HCT116 (cell line): ENCODE results near the gene FAM219A. TPM values are rescaled to one million over a fixed set of nuclear protein-coding genes. Genes with fewer than 3 reads are reported as not detected.
"Not testable (repeated sequence)": the region's sequence is repeated elsewhere in the genome, so short reads cannot be mapped to it uniquely, and the experiment has no call there.

Experiments
- ATAC-seq: fragments of 200-7000 bp; cut with Tn5 transposase; 2 replicates; pipeline ENCODE4 v1.9.1; 2020; ENCODE audit warnings: mild to moderate bottlenecking, moderate library complexity
- BruUV-seq: library from RNA; stranded (reverse); fragments of 400-500 nt; replicated peaks from 2 replicates; lab custom pipeline; 2021; lab: Mats Ljungman, UMichigan
- CTCF ChIA-PET: fragments of 300-600 bp; sonication (Branson Sonifier 250); formaldehyde crosslinking; loops from one replicate; lab custom pipeline; 2021; ENCODE audit warnings: antibody characterized with exemption; lab: Charles Lee
- POLR2A ChIA-PET: fragments of 300-600, 350-600 bp; sonication (Branson Sonifier 250); formaldehyde crosslinking; loops from one replicate; lab custom pipeline; 2021; ENCODE audit warnings: antibody characterized with exemption; lab: Charles Lee
- RAD21 ChIA-PET, 2 experiments: fragments of 300-600 bp; sonication (Branson Sonifier 250); formaldehyde crosslinking; loops; one replicate each; lab custom pipeline; 2023; ENCODE audit warnings: low total read pairs in 2 of 2; ENCODE audit not compliant: uncharacterized antibody in 2 of 2, unreplicated experiment in 2 of 2, low non-redundant PET in 1 of 2; lab: Charles Lee
- DNase-seq: peaks from one replicate; pipeline ENCODE4 v3.0.0-alpha.2; 2010; ENCODE audit warnings: low read depth, low spot score
- H2AFZ ChIP-seq: fragments of 200-600 bp; shearing (Covaris generic), sonication (generic); 2 replicates; pipeline ENCODE4 v1.6.1; 2017; ENCODE audit warnings: low read depth, mixed run types, mixed read lengths, antibody characterized with exemption, low read length; ENCODE audit not compliant: poor library complexity, severe bottlenecking
- H3K27ac ChIP-seq: 2 replicates; pipeline ENCODE4 v1.5.1; 2012; ENCODE audit warnings: low read depth, low read length
- H3K27me3 ChIP-seq: fragments of 200-600 bp; sonication (generic); 2 replicates; pipeline ENCODE4 v1.6.1; 2016; ENCODE audit warnings: mixed run types, low read length, mixed read lengths; ENCODE audit not compliant: insufficient read depth
- H3K36me3 ChIP-seq, 2 experiments: fragments of 200-500 bp in 1 of 2; fragments of 200-600 bp in 1 of 2; sonication (Bioruptor generic) in 1 of 2; sonication (generic) in 1 of 2; 2 replicates each; pipeline versions ENCODE4 v1.5.1 to v1.6.1; 2014 to 2016; ENCODE audit warnings: low read length in 2 of 2, inconsistent platforms in 1 of 2, mixed read lengths in 1 of 2, mixed run types in 1 of 2; ENCODE audit not compliant: insufficient read depth in 2 of 2, control insufficient read depth in 1 of 2
- H3K4me1 ChIP-seq, 2 experiments: fragments of 200-600 bp in 1 of 2; sonication (generic) in 1 of 2; 2 replicates each; pipeline versions ENCODE4 v1.5.1 to v1.6.1; 2012 to 2017; ENCODE audit warnings: low read length in 2 of 2, inconsistent platforms in 1 of 2, mild to moderate bottlenecking in 1 of 2, mixed read lengths in 1 of 2, mixed run types in 1 of 2, moderate library complexity in 1 of 2; ENCODE audit not compliant: insufficient read depth in 2 of 2, control insufficient read depth in 1 of 2
- H3K4me2 ChIP-seq: fragments of 200-600 bp; sonication (generic); 2 replicates; pipeline ENCODE4 v1.6.1; 2017; ENCODE audit warnings: mixed run types, low read length, mixed read lengths
- H3K4me3 ChIP-seq, 2 experiments: fragments of 200-600 bp in 1 of 2; sonication (generic) in 1 of 2; replicated peaks in 1 of 2; 2 replicates each; pipeline ENCODE4 v1.5.1; 2011 to 2016; ENCODE audit warnings: low read length in 2 of 2, control low read depth in 1 of 2, low read depth in 1 of 2, mild to moderate bottlenecking in 1 of 2, mixed read lengths in 1 of 2, mixed run types in 1 of 2
- H3K79me2 ChIP-seq: fragments of 200-600 bp; sonication (generic); 2 replicates; pipeline ENCODE4 v1.6.1; 2017; ENCODE audit warnings: mild to moderate bottlenecking, mixed run types, low read length, moderate library complexity, mixed read lengths; ENCODE audit not compliant: insufficient read depth
- H3K9ac ChIP-seq: fragments of 200-600 bp; sonication (generic); 2 replicates; pipeline ENCODE4 v1.6.1; 2016; ENCODE audit warnings: low read length, mixed read lengths
- H3K9me2 ChIP-seq: fragments of 200-600 bp; sonication (generic), shearing (Covaris generic); 2 replicates; pipeline ENCODE4 v1.6.1; 2017; ENCODE audit warnings: mixed run types, mild to moderate bottlenecking, moderate library complexity; ENCODE audit not compliant: insufficient read depth
- H3K9me3 ChIP-seq, 2 experiments: fragments of 200-500 bp in 1 of 2; fragments of 200-600 bp in 1 of 2; sonication (Bioruptor generic) in 1 of 2; sonication (generic) in 1 of 2; 2 replicates each; pipeline ENCODE4 v1.6.1; 2014 to 2017; ENCODE audit warnings: low read length in 2 of 2, mixed read lengths in 2 of 2, inconsistent platforms in 1 of 2, low read depth in 1 of 2, mild to moderate bottlenecking in 1 of 2, mixed run types in 1 of 2, moderate library complexity in 1 of 2; ENCODE audit not compliant: control insufficient read depth in 1 of 2, insufficient read depth in 1 of 2
- H4K20me1 ChIP-seq: fragments of 200-600 bp; sonication (generic), shearing (Covaris generic); 2 replicates; pipeline ENCODE4 v1.6.1; 2017; ENCODE audit warnings: mixed run types, mild to moderate bottlenecking, moderate library complexity; ENCODE audit not compliant: insufficient read depth
- CBX3 ChIP-seq: IDR thresholded peaks from 2 replicates; pipeline ENCODE4 v1.6.1; 2012; ENCODE audit warnings: low read depth
- EZH2 ChIP-seq: fragments of 200-600 bp; sonication (generic); IDR thresholded peaks from 2 replicates; pipeline ENCODE4 v1.6.1; 2017; ENCODE audit warnings: antibody characterized with exemption, mixed run types
- REST ChIP-seq: IDR thresholded peaks from 2 replicates; pipeline ENCODE4 v1.6.1; 2012; ENCODE audit warnings: low read depth
- SIN3A ChIP-seq: IDR thresholded peaks from 2 replicates; pipeline ENCODE4 v1.6.1; 2012; ENCODE audit warnings: low read depth
- SRF ChIP-seq: IDR thresholded peaks from 2 replicates; pipeline ENCODE4 v1.6.1; 2012; ENCODE audit warnings: low read depth
- YY1 ChIP-seq: IDR thresholded peaks from 2 replicates; pipeline ENCODE4 v1.6.1; 2011; ENCODE audit warnings: low read length, low read depth, moderate library complexity, mild to moderate bottlenecking; ENCODE audit not compliant: insufficient replicate concordance; ENCODE audit errors: extremely low read depth
- ZBTB33 ChIP-seq: IDR thresholded peaks from 2 replicates; pipeline ENCODE4 v1.6.1; 2011; ENCODE audit warnings: mild to moderate bottlenecking, low read length, moderate library complexity; ENCODE audit not compliant: insufficient replicate concordance; ENCODE audit errors: extremely low read depth
- intact Hi-C: fragments of 100-400 bp; cut with micrococcal nuclease; formaldehyde crosslinking; loops from 2 replicates; pipeline ENCODE4 v1.10.0; 2022
- total RNA-seq: library from RNA; stranded (reverse); gene quantifications from one replicate; pipeline ENCODE4 v1.2.1, GENCODE V29; 2021; ENCODE audit not compliant: unreplicated experiment

FAM219A gene
- total RNA-seq, 1 experiment from 2014 or later, result 13.4 TPM

GRCh38 chr9:34367751-34368410 is 90.5 kb downstream of the FAM219A start:
- ATAC-seq, H3K9me3 ChIP-seq, H3K4me3 ChIP-seq, H3K27me3 ChIP-seq, H3K4me1 ChIP-seq, H3K4me2 ChIP-seq, DNase-seq, H3K27ac ChIP-seq, H3K9ac ChIP-seq, H2AFZ ChIP-seq, H3K79me2 ChIP-seq, H3K36me3 ChIP-seq, POLR2A ChIA-PET, H4K20me1 ChIP-seq, H3K9me2 ChIP-seq, RAD21 ChIA-PET, CTCF ChIA-PET, intact Hi-C loops, BruUV-seq: not testable (repeated sequence)

GRCh38 chr9:34366365-34366764 is 92.0 kb downstream of the FAM219A start:
- Histone ChIP-seq H4K20me1 (no peaks in the 10 kb centered on the region), H3K27me3 (no peaks in the 10 kb centered on the region), H3K4me2 (no peak overlapping the region), H3K9ac (no peak overlapping the region), H3K27ac (no peak overlapping the region), H2AFZ (no peak overlapping the region), H3K4me1 (no peaks in the 10 kb centered on the region), H3K9me3 (no peaks in the 10 kb centered on the region), H3K79me2 (no peaks in the 10 kb centered on the region), H3K9me2 (no peaks in the 10 kb centered on the region), H3K36me3 (0 out of 4 replicates have a peak, but pooled peaks cover 0 to 2% of the 10 kb centered on the region in 2 experiments), H3K4me3 (no peak overlapping the region)
- intact Hi-C loops, result no loop called here
- TF ChIP-seq EZH2, result no peak
- no peak for TF ChIP-seq ZBTB33
- no peak for TF ChIP-seq SRF
- TF ChIP-seq YY1, result no peak
- TF ChIP-seq SIN3A, result no peak
- no peak for TF ChIP-seq REST
- no peak for TF ChIP-seq CBX3
- no TSS peak for BruUV-seq
- ChIA-PET CTCF (no interaction called here), RAD21 (no interaction called here), POLR2A (no interaction called here)
- no peak for ATAC-seq
- no peak for DNase-seq
